ENCODE results near the gene SERINC3.

DNA sequence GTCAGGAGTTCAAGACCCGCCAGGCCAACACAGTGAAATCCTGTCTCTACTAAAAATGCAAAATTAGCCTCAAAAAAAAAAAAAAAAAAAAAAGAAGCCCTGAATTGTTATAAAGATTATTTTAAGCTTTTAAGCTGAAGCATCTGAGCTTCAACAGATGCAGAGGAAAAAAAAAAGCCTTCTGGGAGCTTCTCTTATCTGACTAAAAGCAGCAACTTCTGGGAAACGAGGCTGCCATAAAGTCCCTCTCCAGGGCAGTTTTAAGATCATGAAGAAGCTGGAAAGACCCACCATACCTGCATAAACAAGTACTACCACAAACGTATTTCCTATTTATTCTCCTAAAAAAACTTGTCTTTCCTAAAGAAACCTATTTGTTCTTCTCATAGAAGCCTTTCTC is 3.6 kb downstream of the SERINC3 start:
- no peak for TF ChIP-seq SUZ12 (IDR thresholded peaks at IDR 0.05; ENCODE audit: extremely low read depth, insufficient read depth, insufficient read length)
- no peak for TF ChIP-seq YY1 (IDR thresholded peaks at IDR 0.05; ENCODE audit: insufficient read depth, insufficient read length)
